OCI-LY7 (cell line): ENCODE data around the gene MS4A15. TPM values are rescaled to one million over a fixed set of nuclear protein-coding genes. Genes with fewer than 3 reads are reported as not detected.

Experiments
- BruUV-seq: library from RNA; stranded (reverse); fragments of 400-500 nt; replicated peaks from 2 replicates; lab custom pipeline; 2021; lab: Mats Ljungman, UMichigan
- CTCF ChIA-PET: fragments of 300-600 bp; sonication (Branson Sonifier 250); formaldehyde crosslinking; loops from one replicate; lab custom pipeline; 2022; ENCODE audit warnings: antibody characterized with exemption; ENCODE audit not compliant: unreplicated experiment; lab: Charles Lee
- POLR2A ChIA-PET: fragments of 300-600 bp; sonication (Branson Sonifier 250); formaldehyde crosslinking; loops from one replicate; lab custom pipeline; 2022; ENCODE audit warnings: antibody characterized with exemption; lab: Charles Lee
- DNase-seq: peaks from one replicate; pipeline ENCODE4 v3.0.0-alpha.2; 2015; ENCODE audit warnings: low spot score
- H2AFZ ChIP-seq: fragments of 200-600 bp; sonication (generic), shearing (Covaris generic); 2 replicates; pipeline ENCODE4 v1.6.1; 2014; ENCODE audit warnings: mild to moderate bottlenecking, antibody characterized with exemption, low read length, moderate library complexity
- H3K27ac ChIP-seq: fragments of 200-600 bp; sonication (generic); 2 replicates; pipeline ENCODE4 v1.5.1; 2014; ENCODE audit warnings: mixed run types, low read depth, mild to moderate bottlenecking, moderate library complexity, low read length, inconsistent platforms; ENCODE audit not compliant: poor library complexity, severe bottlenecking
- H3K36me3 ChIP-seq: fragments of 200-600 bp; sonication (generic); 2 replicates; pipeline ENCODE4 v1.6.1; 2014; ENCODE audit warnings: mild to moderate bottlenecking, antibody characterized with exemption, low read length, moderate library complexity, mixed read lengths; ENCODE audit not compliant: insufficient read depth
- H3K4me1 ChIP-seq: fragments of 200-600 bp; sonication (generic); 2 replicates; pipeline ENCODE4 v1.5.1; 2014; ENCODE audit warnings: mild to moderate bottlenecking, low read length; ENCODE audit not compliant: insufficient read depth, poor library complexity, severe bottlenecking
- H3K4me2 ChIP-seq: fragments of 200-600 bp; sonication (generic); 2 replicates; pipeline ENCODE4 v1.6.1; 2014; ENCODE audit warnings: mild to moderate bottlenecking, low read length
- H3K4me3 ChIP-seq: fragments of 200-600 bp; sonication (generic); 2 replicates; pipeline ENCODE4 v1.5.1; 2014; ENCODE audit warnings: mild to moderate bottlenecking, low read depth, low read length; ENCODE audit not compliant: poor library complexity, severe bottlenecking
- H3K79me2 ChIP-seq: fragments of 200-600 bp; sonication (generic); 2 replicates; pipeline ENCODE4 v1.6.1; 2016; ENCODE audit warnings: low read depth, mild to moderate bottlenecking, low read length, moderate library complexity, mixed read lengths; ENCODE audit not compliant: insufficient read depth
- H3K9me2 ChIP-seq: fragments of 200-600 bp; sonication (generic); 2 replicates; pipeline ENCODE4 v1.6.1; 2016; ENCODE audit warnings: mild to moderate bottlenecking, low read length, mixed read lengths; ENCODE audit not compliant: insufficient read depth
- H3K9me3 ChIP-seq: fragments of 200-600 bp; sonication (generic); 2 replicates; pipeline ENCODE4 v1.6.1; 2014; ENCODE audit warnings: mild to moderate bottlenecking, mixed run types, low read length, mixed read lengths
- H4K20me1 ChIP-seq: fragments of 200-600 bp; sonication (generic); 2 replicates; pipeline ENCODE4 v1.6.1; 2014; ENCODE audit warnings: mild to moderate bottlenecking, antibody characterized with exemption, low read length, moderate library complexity, mixed read lengths; ENCODE audit not compliant: insufficient read depth
- EZH2phosphoT487 ChIP-seq: fragments of 200-600 bp; sonication (generic); IDR thresholded peaks from 2 replicates; pipeline ENCODE4 v1.6.1; 2018; ENCODE audit warnings: low read depth, borderline replicate concordance, mild to moderate bottlenecking, mixed run types, antibody characterized with exemption, low read length, moderate library complexity, mixed read lengths
- intact Hi-C: fragments of 100-400 bp; cut with micrococcal nuclease; formaldehyde crosslinking; loops from one replicate; pipeline ENCODE4 v1.10.0; 2022; ENCODE audit not compliant: unreplicated experiment
- total RNA-seq, 2 experiments: library from RNA; depleted of rRNA in 1 of 2; stranded (reverse); fragments of >200 nt in 1 of 2; shearing (Covaris generic) in 1 of 2; gene quantifications; 2 replicates each; pipeline ENCODE4 v1.2.3, GENCODE V29; 2014 to 2022
- TF ChIP-seq, protein P1 (sequence below): fragments of 200-600 bp; sonication (generic); conservative IDR thresholded peaks from 2 replicates; pipeline ENCODE4 v1.5.1; 2014; ENCODE audit warnings: mild to moderate bottlenecking, antibody characterized with exemption, low read length, moderate library complexity, mixed read lengths

The MS4A15 gene
- total RNA-seq, 2 experiments from 2014 or later: not detected

- no peak overlapping the region for H3K4me2 ChIP-seq
- BruUV-seq: no TSS peak
- no peaks in the 10 kb centered on the region for H3K4me1 ChIP-seq
- no peaks in the 10 kb centered on the region for H3K36me3 ChIP-seq
- ChIA-PET CTCF (no interaction called here), POLR2A (interaction anchor here (0.6 kb wide), 1 partner anchor 247 kb away, joined by 4 read pairs; no protein-coding TSS in a partner anchor)
- H2AFZ ChIP-seq: no peak overlapping the region
- H3K9me2 ChIP-seq: no peaks in the 10 kb centered on the region
- no peak for DNase-seq
- no peaks in the 10 kb centered on the region for H3K9me3 ChIP-seq
- H3K4me3 ChIP-seq: no peak overlapping the region
- H3K79me2 ChIP-seq: no peaks in the 10 kb centered on the region
- H3K27ac ChIP-seq: no peak overlapping the region
- TF ChIP-seq EZH2phosphoT487: no peak
- TF ChIP-seq, protein P1, sequence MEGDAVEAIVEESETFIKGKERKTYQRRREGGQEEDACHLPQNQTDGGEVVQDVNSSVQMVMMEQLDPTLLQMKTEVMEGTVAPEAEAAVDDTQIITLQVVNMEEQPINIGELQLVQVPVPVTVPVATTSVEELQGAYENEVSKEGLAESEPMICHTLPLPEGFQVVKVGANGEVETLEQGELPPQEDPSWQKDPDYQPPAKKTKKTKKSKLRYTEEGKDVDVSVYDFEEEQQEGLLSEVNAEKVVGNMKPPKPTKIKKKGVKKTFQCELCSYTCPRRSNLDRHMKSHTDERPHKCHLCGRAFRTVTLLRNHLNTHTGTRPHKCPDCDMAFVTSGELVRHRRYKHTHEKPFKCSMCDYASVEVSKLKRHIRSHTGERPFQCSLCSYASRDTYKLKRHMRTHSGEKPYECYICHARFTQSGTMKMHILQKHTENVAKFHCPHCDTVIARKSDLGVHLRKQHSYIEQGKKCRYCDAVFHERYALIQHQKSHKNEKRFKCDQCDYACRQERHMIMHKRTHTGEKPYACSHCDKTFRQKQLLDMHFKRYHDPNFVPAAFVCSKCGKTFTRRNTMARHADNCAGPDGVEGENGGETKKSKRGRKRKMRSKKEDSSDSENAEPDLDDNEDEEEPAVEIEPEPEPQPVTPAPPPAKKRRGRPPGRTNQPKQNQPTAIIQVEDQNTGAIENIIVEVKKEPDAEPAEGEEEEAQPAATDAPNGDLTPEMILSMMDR: no peak
- intact Hi-C loops: no loop called here
- H4K20me1 ChIP-seq: no peaks in the 10 kb centered on the region
Observed at GRCh38 chr11:60766547-60766946, 9.9 kb downstream of the MS4A15 start.

DNA sequence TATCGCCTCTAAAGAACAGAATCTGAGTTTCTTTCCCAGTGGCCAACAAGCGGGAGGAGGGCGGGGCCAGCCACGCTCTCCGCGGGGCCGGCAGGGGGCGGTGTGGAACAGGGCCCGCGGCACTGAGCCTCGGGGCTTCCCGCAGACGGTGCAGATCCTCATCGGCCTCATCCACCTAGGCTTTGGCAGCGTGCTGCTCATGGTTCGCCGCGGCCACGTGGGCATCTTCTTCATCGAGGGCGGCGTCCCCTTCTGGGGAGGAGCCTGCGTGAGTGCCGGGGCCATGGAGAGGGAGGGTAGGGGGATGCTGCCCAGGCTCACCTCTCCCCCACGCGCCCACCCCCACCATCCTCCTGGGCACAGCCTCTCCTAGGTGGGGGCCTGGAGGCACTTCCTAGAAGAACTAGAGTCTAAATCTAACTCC lies 10.7 kb downstream of the MS4A15 start:
- BruUV-seq: no TSS peak

DNA sequence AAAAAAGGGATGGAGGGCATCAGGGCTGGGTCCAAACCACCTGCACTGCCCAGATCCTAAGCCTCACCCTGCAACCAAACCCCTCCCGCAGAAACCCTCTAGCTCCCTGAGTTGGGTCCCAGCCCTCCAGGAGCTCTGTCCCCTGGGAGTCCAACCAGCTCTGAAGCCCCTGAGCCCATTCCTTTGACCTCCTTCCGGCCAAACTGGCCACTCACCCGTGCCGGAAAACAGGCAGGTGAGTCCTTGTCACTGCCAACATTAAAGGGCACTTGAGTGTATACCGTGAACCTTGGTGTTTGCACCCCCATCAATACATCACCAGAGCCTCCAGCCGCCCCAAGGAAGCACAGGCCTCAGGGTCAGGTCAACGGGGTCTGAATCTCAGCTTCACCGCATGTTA lies 11.5 kb downstream of the MS4A15 start:
- no peak overlapping the region for H3K4me2 ChIP-seq
- BruUV-seq: no TSS peak
- POLR2A ChIA-PET: no interaction called here
- no peak overlapping the region for H2AFZ ChIP-seq
- intact Hi-C loops: no loop called here
- no peaks in the 10 kb centered on the region for H3K36me3 ChIP-seq
- no peaks in the 10 kb centered on the region for H4K20me1 ChIP-seq
- no peaks in the 10 kb centered on the region for H3K9me3 ChIP-seq
- TF ChIP-seq, protein P1: no peak
- TF ChIP-seq EZH2phosphoT487: no peak
- no peaks in the 10 kb centered on the region for H3K9me2 ChIP-seq
- H3K27ac ChIP-seq: no peak overlapping the region
- no peaks in the 10 kb centered on the region for H3K4me1 ChIP-seq
- no peak overlapping the region for H3K4me3 ChIP-seq
- CTCF ChIA-PET: no interaction called here
- DNase-seq: no peak
- H3K79me2 ChIP-seq: no peaks in the 10 kb centered on the region

More for the DNA sequence above, 10.7 kb downstream of the MS4A15 start:
- no peaks in the 10 kb centered on the region for H3K36me3 ChIP-seq
- no peaks in the 10 kb centered on the region for H3K9me3 ChIP-seq
- H3K79me2 ChIP-seq: no peaks in the 10 kb centered on the region
- H3K4me1 ChIP-seq: no peaks in the 10 kb centered on the region
- intact Hi-C loops: no loop called here
- H3K27ac ChIP-seq: no peak overlapping the region
- POLR2A ChIA-PET: interaction anchor here (0.6 kb wide), 1 partner anchor 248 kb away, joined by 4 read pairs; no protein-coding TSS in a partner anchor
- CTCF ChIA-PET: no interaction called here
- H4K20me1 ChIP-seq: no peaks in the 10 kb centered on the region
- no peak overlapping the region for H3K4me2 ChIP-seq
- no peak for DNase-seq
- TF ChIP-seq EZH2phosphoT487: no peak
- TF ChIP-seq, protein P1: no peak
- no peak overlapping the region for H3K4me3 ChIP-seq
- H3K9me2 ChIP-seq: no peaks in the 10 kb centered on the region
- no peak overlapping the region for H2AFZ ChIP-seq
